SU-DHL-6 (cell line): ENCODE data around the gene ANKRD26.

ENCODE experiments used
- EZH2phosphoT487 ChIP-seq: fragments of 200-600 bp; sonication (generic), shearing (Covaris generic); conservative IDR thresholded peaks from 2 replicates; pipeline ENCODE4 v1.6.1; 2018; ENCODE audit warnings: mild to moderate bottlenecking, antibody characterized with exemption, low read length, moderate library complexity, mixed read lengths
- TF ChIP-seq, protein P1 (sequence below): fragments of 200-600 bp; sonication (generic); IDR thresholded peaks from one replicate; pipeline ENCODE4 v1.5.1; 2017; ENCODE audit warnings: antibody characterized with exemption, mild to moderate bottlenecking, low read length, moderate library complexity; ENCODE audit not compliant: insufficient read depth, poor library complexity, severe bottlenecking

DNA sequence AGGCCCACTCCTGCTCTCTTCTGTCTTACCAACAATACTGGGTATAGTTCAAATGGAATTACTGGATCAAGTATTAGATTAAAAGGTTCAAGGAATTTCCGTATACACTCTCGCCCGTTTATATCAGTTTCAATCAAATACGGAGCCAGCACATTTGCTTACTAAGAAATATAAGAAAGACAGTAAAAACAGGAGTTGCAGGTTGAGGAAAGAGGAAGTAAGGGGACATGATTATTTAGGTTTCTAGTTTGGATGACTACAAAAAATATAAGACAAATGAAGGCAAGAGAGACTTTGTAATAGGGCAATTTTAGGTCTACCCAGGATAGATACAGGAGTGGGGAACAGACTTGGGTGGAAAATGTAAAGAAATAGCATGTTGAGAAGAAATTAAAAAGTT lies 129.6 kb downstream of the ANKRD26 start:
- TF ChIP-seq, protein P1, sequence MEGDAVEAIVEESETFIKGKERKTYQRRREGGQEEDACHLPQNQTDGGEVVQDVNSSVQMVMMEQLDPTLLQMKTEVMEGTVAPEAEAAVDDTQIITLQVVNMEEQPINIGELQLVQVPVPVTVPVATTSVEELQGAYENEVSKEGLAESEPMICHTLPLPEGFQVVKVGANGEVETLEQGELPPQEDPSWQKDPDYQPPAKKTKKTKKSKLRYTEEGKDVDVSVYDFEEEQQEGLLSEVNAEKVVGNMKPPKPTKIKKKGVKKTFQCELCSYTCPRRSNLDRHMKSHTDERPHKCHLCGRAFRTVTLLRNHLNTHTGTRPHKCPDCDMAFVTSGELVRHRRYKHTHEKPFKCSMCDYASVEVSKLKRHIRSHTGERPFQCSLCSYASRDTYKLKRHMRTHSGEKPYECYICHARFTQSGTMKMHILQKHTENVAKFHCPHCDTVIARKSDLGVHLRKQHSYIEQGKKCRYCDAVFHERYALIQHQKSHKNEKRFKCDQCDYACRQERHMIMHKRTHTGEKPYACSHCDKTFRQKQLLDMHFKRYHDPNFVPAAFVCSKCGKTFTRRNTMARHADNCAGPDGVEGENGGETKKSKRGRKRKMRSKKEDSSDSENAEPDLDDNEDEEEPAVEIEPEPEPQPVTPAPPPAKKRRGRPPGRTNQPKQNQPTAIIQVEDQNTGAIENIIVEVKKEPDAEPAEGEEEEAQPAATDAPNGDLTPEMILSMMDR = no peak
- TF ChIP-seq EZH2phosphoT487 = no peak
